Epithelial cell of esophagus (primary cell): Measurements from ENCODE around the gene KRT71.
A peak's percentile ranks its signal among the peaks of the same experiment; 100 is the strongest.

ENCODE experiments used
- DNase-seq: peaks from one replicate; pipeline ENCODE4 v3.0.0; 2010; ENCODE audit warnings: low read depth
- H3K4me3 ChIP-seq: 2 replicates; pipeline ENCODE4 v1.5.1; 2011; ENCODE audit warnings: mild to moderate bottlenecking, low read length, control low read depth
- CTCF ChIP-seq: IDR thresholded peaks from 2 replicates; pipeline ENCODE4 v1.5.1; 2011; ENCODE audit warnings: low read depth, mild to moderate bottlenecking, low read length, control low read depth, inconsistent platforms; ENCODE audit not compliant: insufficient read depth; ENCODE audit errors: missing control alignments

The KRT71 gene

GRCh38 chr12:52494100-52494499 is 58.8 kb downstream of the KRT71 start:
- DNase-seq, result peak; percentile 88
- peak overlapping the region; percentile 54 for H3K4me3 ChIP-seq
- TF ChIP-seq CTCF, result no peak
